Kidney glomerular epithelial cell (primary cell): ENCODE measurements around the gene FAM98B.
A peak's percentile ranks its signal among the peaks of the same experiment; 100 is the strongest.
"Not testable (repeated sequence)": the region's sequence is repeated elsewhere in the genome, so short reads cannot be mapped to it uniquely, and the experiment has no call there.

Experiments
- DNase-seq: peaks from one replicate; lab custom pipeline; 2025; lab: John Stamatoyannopoulos, UW

FAM98B gene

DNA sequence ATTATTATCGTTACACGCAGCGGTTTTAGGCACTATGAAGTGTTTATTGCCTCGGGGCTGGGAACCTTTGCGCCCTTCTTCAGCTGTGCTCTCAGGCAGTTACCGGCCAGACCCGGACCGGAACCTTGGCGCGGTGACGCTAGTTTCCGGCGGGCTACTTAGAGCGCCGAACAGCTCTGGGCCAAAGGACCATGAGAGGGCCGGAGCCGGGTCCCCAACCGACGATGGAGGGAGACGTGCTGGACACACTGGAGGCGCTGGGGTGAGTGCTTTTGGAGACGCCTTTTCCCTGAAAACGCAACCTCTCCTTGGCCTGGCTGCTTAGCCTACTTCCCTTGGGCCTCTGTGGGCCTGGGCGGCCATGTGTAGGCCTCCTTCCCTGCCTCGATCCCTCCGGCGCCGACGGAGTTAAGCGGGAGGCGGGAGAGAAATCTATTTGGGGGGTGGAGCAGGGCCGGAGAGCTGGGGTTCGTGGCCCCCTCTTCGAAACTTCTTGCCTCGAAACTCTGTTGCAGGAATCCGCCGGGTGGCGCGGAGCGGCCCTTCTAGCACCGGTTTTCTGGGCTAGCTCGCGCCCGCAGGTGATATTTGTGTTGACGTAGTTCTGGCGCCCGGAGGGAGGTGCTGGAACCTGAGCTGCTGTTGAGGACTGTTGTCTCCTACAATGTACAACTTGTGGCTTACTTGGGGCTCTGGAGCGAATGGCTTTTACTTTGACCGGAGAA, at the start of gene FAM98B:
Gene FAM98B, plus strand, starts transcription at position 157 of the 725 bp plus-strand sequence. Its CDS starts 35 bp downstream, at position 192.
- DNase-seq: peak; percentile 72

DNA sequence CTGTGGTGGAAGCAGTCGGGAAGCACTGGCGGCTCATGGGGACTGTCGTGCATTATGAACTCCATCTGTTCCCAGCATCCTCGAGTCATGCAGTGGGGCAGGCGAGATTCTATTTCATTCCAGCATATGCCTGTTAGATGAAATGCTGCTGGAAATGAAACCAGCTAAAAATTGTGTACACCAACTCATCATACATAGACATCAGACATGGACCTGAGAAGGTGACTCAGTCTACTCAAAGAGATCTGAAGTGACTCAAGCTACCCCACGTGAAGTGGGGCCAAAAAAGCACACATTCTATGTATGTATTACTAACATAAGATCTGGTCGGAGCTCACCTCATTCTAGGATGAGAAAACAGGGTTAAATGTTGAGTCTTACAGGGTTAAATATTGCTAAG, 47.5 kb upstream of the FAM98B start:
- no peak for DNase-seq

DNA sequence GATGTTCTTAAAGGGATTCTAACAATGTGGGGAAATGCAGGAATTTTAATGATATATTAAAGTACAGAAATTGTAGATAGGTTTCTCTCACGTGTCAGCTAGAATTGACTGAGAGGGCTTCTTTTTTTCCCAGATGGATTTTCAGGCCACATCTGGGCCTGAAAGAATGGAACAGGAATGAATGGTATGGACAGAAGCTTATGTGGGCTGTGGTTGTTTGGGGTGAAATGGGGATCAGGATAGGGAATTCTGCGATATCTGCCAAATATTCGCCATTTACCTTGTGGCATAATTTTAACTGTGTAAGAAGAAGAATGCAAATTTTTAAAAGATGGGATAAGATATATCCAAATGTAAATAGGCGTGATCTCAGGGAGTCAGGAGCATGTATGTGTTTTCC, 45.4 kb upstream of the FAM98B start:
- no peak for DNase-seq

DNA sequence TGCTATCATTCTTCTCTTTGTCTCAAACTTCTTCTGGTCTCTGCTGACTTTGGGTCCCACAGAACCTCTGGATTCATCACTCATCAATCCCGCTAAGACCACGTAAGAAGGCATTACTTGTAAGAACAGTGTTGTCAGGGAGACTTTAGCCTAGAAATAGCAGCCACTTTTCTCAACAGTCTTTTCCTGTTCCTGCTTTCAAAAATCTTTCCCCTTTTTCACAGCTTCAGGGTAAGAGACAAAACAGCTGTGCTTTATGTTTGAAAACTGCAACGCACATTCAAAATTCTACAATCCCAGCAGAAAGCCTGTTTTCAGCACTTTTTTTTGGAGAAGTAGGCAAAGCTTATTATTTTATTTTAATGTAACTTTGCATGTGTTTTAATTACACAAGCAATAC, 42.0 kb upstream of the FAM98B start:
- no peak for DNase-seq

DNA sequence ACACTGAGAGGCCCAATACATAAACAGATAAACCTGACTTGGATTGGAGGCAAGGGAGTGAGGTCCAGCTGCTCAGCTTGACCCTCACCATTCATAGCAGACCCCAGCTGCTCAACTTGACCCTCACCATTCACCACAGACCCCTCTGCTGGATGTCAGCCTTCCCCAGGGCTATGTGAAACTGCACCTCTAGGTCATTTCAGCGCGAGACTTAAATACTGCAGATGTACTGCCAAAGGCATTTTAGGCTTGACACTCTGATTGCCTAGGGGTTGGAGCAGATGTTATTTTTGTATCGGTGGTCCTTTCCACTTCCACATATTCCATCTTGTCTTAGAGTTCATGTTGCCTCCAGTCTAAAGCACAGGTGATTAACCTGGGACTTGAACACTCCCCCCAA, 41.5 kb upstream of the FAM98B start:
- DNase-seq: no peak

DNA sequence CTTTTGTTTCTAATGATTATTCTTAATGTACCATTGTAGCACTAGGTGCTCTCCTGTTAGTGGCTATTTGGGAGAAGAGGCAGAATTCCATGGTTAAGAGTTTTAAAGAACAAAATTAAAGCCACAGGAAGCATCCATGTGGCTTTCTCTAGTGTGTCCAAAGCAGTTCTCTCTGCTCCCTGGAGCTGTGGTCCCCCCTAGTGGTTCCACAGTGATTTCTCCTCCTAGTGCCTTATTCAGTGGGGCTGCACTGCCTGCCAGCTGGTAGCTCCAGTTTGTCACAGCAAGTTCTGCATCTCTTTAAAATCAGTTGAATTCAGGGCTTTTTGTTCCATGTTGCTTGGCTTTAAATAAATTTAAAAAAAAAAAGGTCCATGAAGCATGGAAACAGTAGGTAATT, 39.6 kb upstream of the FAM98B start:
- DNase-seq: peak; percentile 70

DNA sequence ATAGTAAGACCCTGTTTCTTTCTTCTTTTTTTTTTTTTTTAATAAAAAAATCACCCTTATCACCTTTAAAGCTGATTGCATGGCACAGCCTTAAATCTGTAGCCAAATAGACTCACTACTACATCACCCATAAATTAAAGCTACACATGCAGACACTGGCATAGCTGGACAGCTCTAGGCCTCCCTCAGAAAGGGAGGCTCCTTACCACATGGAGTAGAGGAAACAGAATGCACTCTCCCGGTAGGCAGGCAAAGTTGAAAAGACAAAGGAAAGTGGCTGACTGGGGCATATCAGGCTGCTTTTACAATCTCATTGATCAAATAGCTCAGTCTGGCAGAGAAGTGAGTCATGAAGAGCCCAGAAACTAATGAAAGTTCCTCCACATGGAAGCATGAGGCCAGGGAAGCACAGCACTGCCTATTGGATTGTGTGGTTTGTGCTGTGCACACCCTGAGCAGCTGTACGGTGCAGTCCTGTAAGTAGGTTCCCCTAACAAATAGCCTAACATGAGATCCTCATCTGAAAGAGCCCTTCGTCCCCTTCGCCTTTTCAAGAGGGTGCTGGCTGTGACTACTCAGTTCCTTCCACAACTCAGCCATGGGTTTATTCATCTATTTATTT, 32.7 kb upstream of the FAM98B start:
- no peak for DNase-seq

DNA sequence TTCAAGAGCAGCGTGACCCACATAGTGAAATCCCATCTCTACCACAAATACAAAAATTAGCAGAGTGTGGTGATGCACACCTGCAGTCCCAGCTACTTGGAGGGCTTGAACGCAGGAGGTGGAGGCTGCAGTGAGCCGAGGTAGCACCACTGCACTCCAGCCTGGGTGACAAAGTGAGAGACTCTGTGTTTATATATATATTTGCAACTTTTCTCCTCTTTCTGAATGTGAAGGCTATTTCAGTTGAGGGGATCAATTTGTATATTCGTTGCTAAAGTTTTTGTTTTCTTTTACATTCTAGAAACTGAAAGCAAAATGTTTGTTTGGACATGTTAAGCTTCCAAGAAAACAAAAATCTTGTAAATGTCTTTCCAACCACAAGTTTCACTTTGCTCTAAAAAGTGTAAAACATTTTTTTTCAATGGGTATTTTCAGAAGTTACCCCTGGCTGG, 29.8 kb upstream of the FAM98B start:
- DNase-seq: no peak

DNA sequence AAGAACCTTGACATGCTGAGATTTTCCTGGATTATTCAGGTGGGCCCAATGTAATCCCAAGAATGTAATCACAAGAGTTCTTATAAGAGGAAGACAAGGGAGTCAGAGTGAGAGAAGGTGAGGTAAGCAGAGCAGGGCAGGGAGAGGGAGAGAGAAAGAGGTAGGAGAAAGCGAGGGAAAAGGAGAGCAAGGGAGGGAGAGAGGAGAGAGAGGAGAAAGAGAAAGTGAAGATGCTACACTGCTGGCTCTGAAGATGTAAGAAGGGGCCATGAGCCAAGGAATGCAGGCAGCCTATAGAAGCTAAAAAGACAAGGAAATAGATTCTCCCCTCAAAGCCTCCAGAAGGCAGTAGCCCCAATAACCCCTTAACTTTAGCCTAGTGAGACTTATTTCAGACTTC, 28.7 kb upstream of the FAM98B start:
- no peak for DNase-seq

DNA sequence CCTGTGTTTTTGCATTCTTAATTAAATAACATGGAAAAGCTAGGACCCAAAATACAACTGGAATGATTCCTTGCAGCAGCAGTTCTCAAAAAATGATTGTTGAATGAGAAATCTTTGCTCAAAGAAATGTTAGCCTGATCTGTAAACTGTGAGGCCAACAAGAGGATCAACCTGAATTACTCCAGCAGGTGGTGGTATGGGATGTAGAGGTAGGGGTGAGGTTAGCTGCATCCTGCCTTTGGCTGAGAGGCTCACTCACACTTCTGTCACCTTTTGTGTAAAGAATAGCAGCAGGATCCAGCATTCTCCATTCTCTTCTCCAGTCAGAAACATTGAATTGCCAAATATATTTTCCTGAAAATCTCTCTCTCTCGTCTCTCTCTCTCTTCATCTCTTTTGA, 26.5 kb upstream of the FAM98B start:
- DNase-seq: no peak

DNA sequence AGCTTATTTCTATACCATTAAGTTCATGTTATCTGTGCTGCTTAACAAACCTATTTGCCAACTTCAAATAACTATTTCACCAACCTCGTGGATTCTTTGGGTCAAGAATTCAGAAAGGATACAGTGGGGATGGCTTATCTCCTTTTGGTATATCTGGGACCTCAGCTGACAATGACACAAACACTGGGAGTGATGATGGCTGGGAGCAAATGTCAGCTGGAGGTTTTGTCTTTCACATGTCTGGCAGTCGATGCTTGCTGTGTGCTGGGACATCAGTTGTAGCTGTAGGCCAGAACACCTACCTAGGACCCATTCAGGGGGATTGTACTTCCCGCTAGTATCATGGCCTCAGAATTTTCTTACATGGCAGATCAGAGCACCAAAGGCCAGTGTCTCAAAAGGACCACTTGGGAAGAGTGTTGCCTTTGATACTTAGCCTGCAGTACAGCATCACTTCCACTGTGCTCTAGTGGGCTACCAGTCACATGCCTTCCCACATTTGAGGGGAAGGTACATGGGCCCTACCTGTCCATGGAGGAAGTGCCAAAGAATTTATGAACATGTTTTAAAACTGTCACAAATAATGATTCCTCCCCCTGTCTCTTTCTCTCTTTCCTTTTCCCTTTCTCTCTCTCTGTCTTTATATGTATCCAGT, 23.7 kb upstream of the FAM98B start:
- DNase-seq: no peak

DNA sequence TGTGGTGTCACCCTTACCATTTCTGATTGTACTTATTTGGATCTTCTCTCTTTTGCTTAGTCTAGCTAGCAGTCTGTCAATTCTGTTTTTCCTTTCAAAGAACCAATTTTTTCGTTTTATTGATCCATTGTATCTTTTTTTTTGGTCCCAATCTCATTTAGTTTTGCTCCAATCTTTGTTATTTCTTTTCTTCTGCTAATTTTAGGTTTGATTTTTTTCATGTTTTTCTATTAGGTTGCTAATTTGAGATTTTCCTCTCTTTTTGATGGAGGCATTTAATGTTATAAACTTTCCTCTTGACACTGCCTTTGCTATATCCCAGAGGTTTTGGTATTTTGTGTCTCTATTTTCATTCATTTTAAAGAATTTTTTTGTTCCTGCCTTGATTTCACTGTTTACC, 16.9 kb upstream of the FAM98B start:
- DNase-seq: no peak

DNA sequence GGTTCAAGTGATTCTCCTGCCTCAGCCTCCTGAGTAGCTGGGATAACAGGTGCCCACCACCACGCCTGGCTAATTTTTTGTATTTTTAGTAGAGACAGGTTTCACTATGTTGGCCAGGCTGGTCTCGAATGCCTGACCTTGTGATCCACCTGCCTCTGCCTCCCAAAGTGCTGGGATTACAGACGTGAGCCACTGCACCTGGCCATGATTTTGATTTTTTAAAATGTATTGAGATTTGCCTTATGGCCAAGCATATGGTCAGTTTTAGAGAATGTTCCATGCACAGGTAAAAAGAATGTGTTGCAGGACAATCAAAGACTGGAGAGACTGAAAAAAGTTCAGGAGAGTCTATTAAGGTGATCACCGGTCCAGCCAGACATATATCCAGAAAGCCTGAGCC, 16.3 kb upstream of the FAM98B start:
- DNase-seq: not testable (repeated sequence)

DNA sequence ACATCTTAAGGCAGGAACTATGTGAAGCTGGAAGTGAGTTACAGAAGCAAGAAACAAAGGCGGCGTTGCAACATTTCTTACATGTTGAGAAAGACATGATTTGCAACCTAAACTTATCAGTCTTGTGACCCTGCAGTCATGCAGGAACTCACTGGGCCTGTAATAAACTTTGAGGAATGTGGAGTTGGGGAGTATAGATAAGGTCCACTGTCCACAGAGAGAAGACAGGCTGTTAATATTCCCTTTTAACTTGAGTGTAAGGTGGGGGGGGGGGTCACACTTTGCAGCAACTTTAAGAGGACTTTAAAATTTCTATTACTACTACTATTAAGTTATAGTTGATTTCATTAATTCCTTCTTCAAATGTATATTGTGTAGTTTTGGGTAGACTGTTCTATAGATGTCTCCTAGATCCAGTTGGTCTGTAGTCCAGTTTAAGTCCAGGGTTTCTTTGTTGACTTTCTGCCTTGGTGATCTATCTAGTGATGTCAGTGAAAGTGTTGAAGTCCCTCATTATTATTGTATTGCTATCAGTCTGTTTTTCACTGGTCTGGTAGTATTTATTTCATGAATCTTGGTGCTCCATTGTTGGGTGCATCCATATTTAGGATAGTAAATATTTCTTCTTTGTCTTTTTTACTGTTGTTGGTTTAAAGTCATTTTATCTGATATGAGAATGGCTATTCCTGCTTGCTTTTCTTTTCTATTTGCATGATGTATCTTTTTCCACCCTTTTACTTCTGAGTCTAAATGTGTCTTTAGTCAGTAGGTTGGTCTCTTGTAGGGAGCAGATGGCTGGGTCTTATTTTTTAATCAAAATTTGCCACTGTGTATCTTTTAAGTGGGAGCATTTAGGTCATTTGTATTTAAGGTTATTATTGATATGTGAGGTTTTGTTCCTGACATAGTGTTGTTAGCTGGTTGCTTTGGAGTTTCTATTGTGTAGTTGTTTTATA, 15.6 kb upstream of the FAM98B start:
- DNase-seq: no peak

DNA sequence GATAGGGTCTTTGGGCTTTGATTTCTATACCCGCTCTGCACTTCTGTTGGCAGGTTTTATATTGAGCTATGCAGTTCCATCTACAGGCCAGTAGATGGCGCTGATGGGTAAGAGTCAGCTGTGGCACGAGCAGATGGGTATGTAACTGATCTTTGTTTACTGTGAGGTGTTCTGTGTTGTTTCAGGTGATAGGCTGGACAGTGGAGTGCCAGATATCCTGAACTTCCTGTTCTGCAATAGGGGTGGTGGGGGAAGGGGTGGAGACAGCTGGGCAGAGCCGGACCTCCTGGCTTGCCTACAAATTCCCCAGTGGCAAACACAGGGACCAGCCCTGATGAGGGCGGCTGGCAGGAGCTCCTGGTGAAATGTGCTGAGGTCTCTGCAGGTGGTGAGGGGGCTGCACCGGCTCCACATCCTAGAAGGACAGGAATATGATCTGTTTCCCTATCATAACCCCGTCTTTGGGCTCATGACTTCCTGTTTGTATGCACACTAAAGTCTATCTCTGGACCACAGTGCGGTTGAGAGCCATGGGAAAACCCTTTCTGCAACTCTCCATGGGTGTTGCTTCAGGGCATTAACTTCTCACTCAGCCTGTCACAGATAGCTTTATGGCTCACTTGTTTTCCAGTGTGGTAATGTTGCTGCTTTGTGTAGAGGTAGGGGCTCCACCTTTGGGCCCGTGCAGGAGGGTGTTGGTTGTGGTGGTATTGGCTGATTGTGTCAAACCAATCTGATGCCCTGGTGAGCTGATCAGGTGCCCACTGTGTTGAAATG, 13.4 kb upstream of the FAM98B start:
- peak; percentile 81 for DNase-seq

DNA sequence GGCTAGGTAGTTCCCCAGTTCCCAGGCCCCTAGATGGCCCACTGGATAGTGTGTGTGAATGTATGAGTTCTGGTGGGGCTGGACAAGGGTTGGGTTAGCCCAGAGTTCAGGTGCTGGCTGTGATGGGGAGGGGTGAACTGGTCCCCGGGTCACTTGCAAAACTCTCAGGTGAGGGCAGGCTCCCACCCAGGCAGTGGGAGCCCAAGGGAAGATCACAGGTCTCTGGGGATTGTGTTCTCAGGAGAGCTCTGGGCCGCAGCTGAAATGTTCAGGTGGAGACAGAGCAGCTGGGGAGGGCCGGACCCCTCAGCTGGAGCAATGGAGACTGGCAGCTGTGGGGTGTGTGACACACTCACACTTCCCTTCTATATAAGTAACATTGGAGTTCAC, 12.8 kb upstream of the FAM98B start:
- no peak for DNase-seq

DNA sequence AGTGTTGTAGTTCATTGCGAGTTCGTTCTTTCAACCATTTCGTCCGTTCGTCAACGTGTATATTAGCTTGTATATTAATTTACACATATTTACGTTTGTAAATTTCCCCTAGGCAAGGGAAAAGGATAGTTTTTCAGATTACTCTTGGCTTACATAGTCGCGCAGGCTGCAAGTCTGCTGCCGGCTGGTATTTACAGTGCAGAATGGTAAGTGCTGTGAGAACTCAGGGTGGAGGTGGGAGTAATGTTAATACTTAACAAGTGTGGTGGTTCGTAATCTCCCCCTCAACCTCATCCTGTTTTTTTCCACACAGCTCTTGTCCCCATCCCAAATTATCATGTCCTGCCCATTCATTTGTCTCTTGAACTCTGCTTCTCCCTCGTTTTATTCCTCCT, 766 bp downstream of the FAM98B start:
- DNase-seq: no peak

DNA sequence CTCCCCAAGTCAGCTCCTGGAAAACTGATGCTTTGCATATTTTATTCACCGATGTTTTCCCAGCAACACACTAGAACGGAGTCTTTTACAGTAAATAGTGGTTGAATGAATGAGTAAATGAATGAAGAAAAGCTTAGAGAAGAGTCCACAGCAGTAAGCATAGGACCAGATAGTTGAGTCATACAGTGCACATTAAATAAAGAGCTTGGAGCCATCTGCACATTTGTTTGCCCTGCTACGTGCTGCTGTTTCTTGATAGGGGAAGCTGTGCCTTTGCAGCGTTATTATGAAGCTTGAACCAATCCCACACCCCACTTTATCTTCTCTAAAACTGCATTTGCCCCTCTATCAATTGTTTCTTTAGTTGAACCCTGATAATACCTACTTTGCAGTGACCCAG, 1.2 kb downstream of the FAM98B start:
- DNase-seq: no peak

DNA sequence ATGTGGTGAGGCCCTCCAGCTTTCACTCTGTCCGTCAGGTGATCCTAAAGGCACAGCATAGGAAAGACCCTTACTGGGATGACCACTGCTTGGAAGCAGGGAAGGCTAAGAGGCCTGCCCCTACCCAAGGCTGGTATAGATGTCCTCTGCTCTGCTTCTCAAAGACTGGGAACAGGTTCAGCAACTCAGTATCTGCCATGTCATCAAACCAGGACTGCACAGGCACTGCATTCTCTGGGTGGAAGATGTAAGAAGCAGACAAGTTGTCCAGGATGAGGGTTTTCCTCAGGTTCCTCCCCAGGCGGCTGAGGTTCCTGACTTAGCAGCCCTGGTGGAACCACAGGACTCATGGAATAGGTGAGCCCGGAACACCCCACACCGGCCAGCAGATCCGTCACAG, 4.7 kb downstream of the FAM98B start:
- DNase-seq: no peak

DNA sequence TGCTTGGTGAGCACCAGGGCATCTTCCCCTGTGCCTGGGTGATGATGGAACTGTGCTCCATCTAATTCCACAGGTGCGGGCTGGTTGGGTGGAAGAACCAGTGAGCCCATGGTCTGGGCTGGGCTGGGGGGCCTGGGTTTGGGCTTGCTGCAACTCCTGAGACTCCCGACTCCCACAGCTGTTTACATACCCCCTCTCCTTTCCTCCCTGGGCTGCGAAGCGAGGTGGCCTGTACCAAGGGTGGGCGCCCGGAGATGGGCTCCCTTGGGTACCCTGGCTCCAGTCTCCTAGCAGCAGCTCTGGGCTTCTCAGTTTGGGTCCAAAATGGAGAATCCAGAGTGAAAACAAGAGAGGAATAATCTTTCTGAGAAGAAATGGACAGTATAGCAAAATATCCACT, 5.6 kb downstream of the FAM98B start:
- DNase-seq: no peak

DNA sequence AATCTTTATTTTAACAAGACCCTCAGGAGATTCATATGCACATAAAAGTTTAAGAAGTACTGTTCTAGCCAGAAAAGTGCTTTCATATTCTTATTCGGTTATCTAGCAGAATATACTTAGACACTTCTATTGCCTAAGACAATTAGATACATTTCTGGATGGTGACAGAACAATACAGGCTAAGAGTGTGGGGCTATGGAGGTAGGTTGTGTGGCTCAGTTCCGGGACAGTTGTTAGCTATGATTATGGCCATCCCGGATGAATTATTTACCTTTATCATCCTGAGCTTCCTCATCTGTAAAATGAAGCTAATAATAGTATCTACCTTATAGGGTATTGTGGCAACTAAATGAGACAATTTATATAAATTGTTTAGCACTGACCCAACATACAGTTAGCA, 6.6 kb downstream of the FAM98B start:
- no peak for DNase-seq
